H1 (cell line): ENCODE results near the gene SKAP1. TPM values are rescaled to one million over a fixed set of nuclear protein-coding genes. Genes with fewer than 3 reads are reported as not detected.

Experiments
- CTCF ChIA-PET: fragments of 300-600 bp; sonication (Branson Sonifier 250); formaldehyde crosslinking; loops from one replicate; lab custom pipeline; 2021; ENCODE audit not compliant: partially characterized antibody; lab: Charles Lee
- POLR2A ChIA-PET: fragments of 300-600 bp; sonication (Branson Sonifier 250); formaldehyde crosslinking; loops from one replicate; lab custom pipeline; 2021; ENCODE audit warnings: inconsistent platforms; ENCODE audit not compliant: partially characterized antibody; lab: Charles Lee
- DNase-seq, 2 experiments: peaks; one replicate each; pipeline versions ENCODE4 v3.0.0 to v3.0.0-alpha.2; 2010 to 2022; ENCODE audit warnings: low spot score in 2 of 2, low read depth in 1 of 2, mixed read lengths in 1 of 2
- FAIRE-seq: peaks from 2 replicates; lab custom pipeline; 2011; peaks lifted over from hg19 to GRCh38; lab: Jason Lieb, UNC
- H2AFZ ChIP-seq: 2 replicates; pipeline ENCODE4 v1.8.1; 2012; ENCODE audit warnings: low read length, inconsistent platforms
- H2AK5ac ChIP-seq: 2 replicates; pipeline ENCODE4 v1.6.1; 2013; ENCODE audit warnings: low read depth, low read length
- H2BK120ac ChIP-seq: replicated peaks from 2 replicates; pipeline ENCODE3; 2013; ENCODE audit warnings: low read depth, low read length, inconsistent platforms
- H2BK12ac ChIP-seq: 2 replicates; pipeline ENCODE4 v1.6.1; 2013; ENCODE audit warnings: low read depth, low read length
- H2BK15ac ChIP-seq: 2 replicates; pipeline ENCODE4 v1.6.1; 2013; ENCODE audit warnings: low read length
- H2BK20ac ChIP-seq: 2 replicates; pipeline ENCODE4 v1.6.1; 2013; ENCODE audit warnings: low read length
- H2BK5ac ChIP-seq: 2 replicates; pipeline ENCODE4 v1.6.1; 2013; ENCODE audit warnings: low read depth, low read length
- H3K14ac ChIP-seq: 2 replicates; pipeline ENCODE4 v1.6.1; 2013; ENCODE audit warnings: inconsistent platforms; ENCODE audit not compliant: insufficient read length
- H3K18ac ChIP-seq: 2 replicates; pipeline ENCODE4 v1.6.1; 2013; ENCODE audit warnings: low read length; ENCODE audit errors: extremely low read depth
- H3K23ac ChIP-seq: 2 replicates; pipeline ENCODE4 v1.6.1; 2013; ENCODE audit warnings: inconsistent platforms; ENCODE audit not compliant: insufficient read length
- H3K23me2 ChIP-seq: 2 replicates; pipeline ENCODE4 v1.6.1; 2013; ENCODE audit warnings: low read depth, low read length
- H3K27ac ChIP-seq: 2 replicates; pipeline ENCODE4 v1.6.1; 2011; ENCODE audit warnings: low read depth, low read length, inconsistent platforms
- H3K27me3 ChIP-seq, 4 experiments: replicated peaks in 1 of 4; 1 replicate in 1 of 4; 2 replicates in 3 of 4; pipeline versions ENCODE4 v1.6.1 to v1.8.1; 2011 to 2013; ENCODE audit warnings: low read length in 3 of 4, mild to moderate bottlenecking in 3 of 4, inconsistent platforms in 2 of 4, mixed read lengths in 2 of 4, moderate library complexity in 1 of 4; ENCODE audit not compliant: control insufficient read depth in 3 of 4, insufficient read depth in 3 of 4; ENCODE audit errors: extremely low read depth in 1 of 4
- H3K36me3 ChIP-seq, 4 experiments: 2 replicates each; pipeline versions ENCODE4 v1.6.1 to v1.8.1; 2011 to 2013; ENCODE audit warnings: mild to moderate bottlenecking in 4 of 4, low read length in 3 of 4, moderate library complexity in 2 of 4, control low read depth in 1 of 4, inconsistent platforms in 1 of 4; ENCODE audit not compliant: insufficient read depth in 4 of 4, control insufficient read depth in 2 of 4
- H3K4ac ChIP-seq: replicated peaks from 2 replicates; pipeline ENCODE3; 2013; ENCODE audit warnings: low read length, low read depth, mixed read lengths, inconsistent platforms; ENCODE audit not compliant: insufficient read length
- H3K4me1 ChIP-seq, 4 experiments: replicated peaks in 1 of 4; 1 replicate in 1 of 4; 2 replicates in 3 of 4; pipeline versions ENCODE4 v1.6.1 to v1.8.1; 2011 to 2013; ENCODE audit warnings: low read length in 3 of 4, inconsistent platforms in 2 of 4, mixed read lengths in 1 of 4; ENCODE audit not compliant: insufficient read depth in 4 of 4, control insufficient read depth in 3 of 4
- H3K4me2 ChIP-seq, 2 experiments: 2 replicates each; pipeline versions ENCODE4 v1.6.1 to v1.8.1; 2011 to 2013; ENCODE audit warnings: low read depth in 2 of 2, low read length in 2 of 2, control low read depth in 1 of 2, inconsistent platforms in 1 of 2, mild to moderate bottlenecking in 1 of 2; ENCODE audit not compliant: insufficient read depth in 1 of 2
- H3K4me3 ChIP-seq, 4 experiments: fragments of 200-600, 300-600 bp in 1 of 4; sonication (generic), shearing (Covaris generic), sonication (Bioruptor Twin) in 1 of 4; 2 replicates each; pipeline versions ENCODE4 v1.5.1 to v1.8.1; 2011 to 2016; ENCODE audit warnings: low read length in 4 of 4, low read depth in 3 of 4, control low read depth in 2 of 4, inconsistent platforms in 2 of 4, mild to moderate bottlenecking in 2 of 4, mixed read lengths in 1 of 4, moderate library complexity in 1 of 4; ENCODE audit not compliant: insufficient read depth in 2 of 4; ENCODE audit errors: extremely low read depth in 1 of 4
- H3K56ac ChIP-seq: replicated peaks from 2 replicates; pipeline ENCODE3; 2013; ENCODE audit warnings: low read depth, mild to moderate bottlenecking, mixed read lengths, low read length, inconsistent platforms; ENCODE audit not compliant: insufficient read length
- H3K79me1 ChIP-seq: 2 replicates; pipeline ENCODE4 v1.6.1; 2013; ENCODE audit warnings: low read depth, low read length, control low read depth
- H3K79me2 ChIP-seq, 2 experiments: 2 replicates each; pipeline versions ENCODE4 v1.6.1 to v1.8.1; 2012 to 2013; ENCODE audit warnings: low read length in 2 of 2, mild to moderate bottlenecking in 2 of 2, inconsistent platforms in 1 of 2; ENCODE audit not compliant: insufficient read depth in 2 of 2, control insufficient read depth in 1 of 2
- H3K9ac ChIP-seq, 4 experiments: replicated peaks in 1 of 4; 1 replicate in 1 of 4; 2 replicates in 3 of 4; pipeline versions ENCODE4 v1.6.1 to v1.8.1; 2011 to 2013; ENCODE audit warnings: low read depth in 3 of 4, low read length in 3 of 4, control low read depth in 2 of 4, mild to moderate bottlenecking in 2 of 4, moderate library complexity in 2 of 4, inconsistent platforms in 1 of 4; ENCODE audit errors: extremely low read depth in 1 of 4
- H3K9me3 ChIP-seq, 2 experiments: 2 replicates each; pipeline versions ENCODE4 v1.6.1 to v1.8.1; 2012 to 2013; ENCODE audit warnings: mild to moderate bottlenecking in 2 of 2, moderate library complexity in 2 of 2, control low read depth in 1 of 2, inconsistent platforms in 1 of 2, low read depth in 1 of 2, low read length in 1 of 2, mixed read lengths in 1 of 2; ENCODE audit not compliant: insufficient read depth in 2 of 2
- H4K20me1 ChIP-seq, 2 experiments: replicated peaks in 1 of 2; 2 replicates each; pipeline versions ENCODE3 to v1.8.1; 2011 to 2013; ENCODE audit warnings: inconsistent platforms in 2 of 2, low read length in 2 of 2, mild to moderate bottlenecking in 1 of 2; ENCODE audit not compliant: insufficient read depth in 2 of 2, control insufficient read depth in 1 of 2
- H4K5ac ChIP-seq: 2 replicates; pipeline ENCODE4 v1.6.1; 2013; ENCODE audit warnings: low read length, low read depth, mixed read lengths, inconsistent platforms; ENCODE audit not compliant: insufficient read length
- H4K8ac ChIP-seq: 2 replicates; pipeline ENCODE4 v1.8.0; 2013; ENCODE audit warnings: mild to moderate bottlenecking, moderate library complexity, low read length, inconsistent platforms; ENCODE audit not compliant: insufficient read depth; ENCODE audit errors: extremely low read depth
- H4K91ac ChIP-seq: replicated peaks from 2 replicates; pipeline ENCODE3; 2013; ENCODE audit warnings: low read length, mixed read lengths, inconsistent platforms; ENCODE audit not compliant: insufficient read length
- ATF3 ChIP-seq: IDR thresholded peaks from 2 replicates; pipeline ENCODE4 v1.6.1; 2011; ENCODE audit warnings: low read depth, mild to moderate bottlenecking, low read length; ENCODE audit not compliant: insufficient read depth
- BRCA1 ChIP-seq: IDR thresholded peaks from 2 replicates; pipeline ENCODE4 v1.6.1; 2012; ENCODE audit warnings: low read depth, low read length, improper control_type of control experiment
- CEBPB ChIP-seq: IDR thresholded peaks from 2 replicates; pipeline ENCODE4 v1.6.1; 2012; ENCODE audit warnings: low read depth, low read length
- EGR1 ChIP-seq: IDR thresholded peaks from 2 replicates; pipeline ENCODE4 v1.6.1; 2011; ENCODE audit warnings: low read depth, low read length, borderline replicate concordance
- EZH2 ChIP-seq: fragments of 200-600 bp; sonication (generic); IDR thresholded peaks from 2 replicates; pipeline ENCODE4 v1.7.1; 2012; ENCODE audit warnings: low read depth, mild to moderate bottlenecking, moderate library complexity, low read length, inconsistent platforms; ENCODE audit not compliant: severe bottlenecking
- HDAC6 ChIP-seq: IDR thresholded peaks from one replicate; pipeline ENCODE4 v1.7.1; 2012; ENCODE audit warnings: low read depth, mild to moderate bottlenecking, inconsistent platforms, low read length, moderate library complexity
- JUN ChIP-seq: IDR thresholded peaks from 2 replicates; pipeline ENCODE4 v1.6.1; 2011; ENCODE audit warnings: low read depth, mild to moderate bottlenecking, improper control_type of control experiment, low read length
- MAX ChIP-seq: IDR thresholded peaks from 2 replicates; pipeline ENCODE4 v1.6.1; 2012; ENCODE audit warnings: inconsistent platforms
- RAD21 ChIP-seq, 2 experiments: IDR thresholded peaks in 1 of 2; conservative IDR thresholded peaks in 1 of 2; 2 replicates each; pipeline ENCODE4 v1.6.1; 2011; ENCODE audit warnings: low read depth in 2 of 2, low read length in 2 of 2, improper control_type of control experiment in 1 of 2, inconsistent platforms in 1 of 2, mild to moderate bottlenecking in 1 of 2, moderate library complexity in 1 of 2
- RFX5 ChIP-seq: IDR thresholded peaks from 2 replicates; pipeline ENCODE4 v1.6.1; 2011; ENCODE audit warnings: low read depth, low read length, improper control_type of control experiment, borderline replicate concordance
- SRF ChIP-seq: IDR thresholded peaks from 2 replicates; pipeline ENCODE4 v1.6.1; 2011; ENCODE audit warnings: mild to moderate bottlenecking, low read depth, low read length, moderate library complexity
- TAF1 ChIP-seq: IDR thresholded peaks from 2 replicates; pipeline ENCODE4 v1.6.1; 2011; ENCODE audit warnings: mild to moderate bottlenecking, low read depth, low read length
- TAF7 ChIP-seq: optimal IDR thresholded peaks from 2 replicates; pipeline ENCODE3; 2011; ENCODE audit warnings: low read depth, mild to moderate bottlenecking, inconsistent platforms, low read length, moderate library complexity, borderline replicate concordance
- TEAD4 ChIP-seq: IDR thresholded peaks from 2 replicates; pipeline ENCODE4 v1.6.1; 2012; ENCODE audit warnings: low read depth, low read length, inconsistent platforms, mixed read lengths
- WGBS, 2 experiments: shearing (Covaris generic) in 1 of 2; methylation state at CpG; one replicate each; pipeline versions ENCODE4 v1.1.6 to v1.1.7; 2013 to 2015; ENCODE audit warnings: low lambda C conversion rate in 2 of 2, mixed read lengths in 2 of 2, inconsistent platforms in 1 of 2, low coverage in 1 of 2, missing lambda C conversion rate in 1 of 2; ENCODE audit not compliant: insufficient replicate concordance in 2 of 2, insufficient coverage in 1 of 2, insufficient read length in 1 of 2; ENCODE audit errors: extremely low coverage in 1 of 2, missing lambda C conversion rate in 1 of 2; 5-methylcytosine and 5-hydroxymethylcytosine counted together
- polyA plus RNA-seq, 7 experiments: library from polyadenylated mRNA; depleted of rRNA in 3 of 7; stranded (reverse) in 5 of 7; unstranded in 2 of 7; fragments of >200 nt in 5 of 7; fragments of 200-250 nt in 2 of 7; gene quantifications; 1 replicate in 5 of 7; 2 replicates in 1 of 7; 4 replicates in 1 of 7; pipeline versions ENCODE4 v1.2.1 to v1.2.3, GENCODE V29; 2011 to 2013; ENCODE audit warnings: missing spikeins in 2 of 7, mixed read lengths in 2 of 7
- total RNA-seq: library from RNA; stranded (reverse); fragmentation: NEBNext Ultra II Directional; extraction: Animal tissue kit (Norgen Biotek cat#: 25700); gene quantifications from 2 replicates; pipeline ENCODE4 v1.2.1, GENCODE V29; 2021

SKAP1 gene
- total and polyA plus RNA-seq, 2 of the 8 experiments (the other 6 are each of a cell fraction or from before 2014, with no cell fraction given), result not detected

GRCh38 chr17:48132385-48132784 is 297.6 kb downstream of the SKAP1 start:
- Histone ChIP-seq H3K4me2 (no peak overlapping the region), H3K23me2 (no peaks in the 10 kb centered on the region), H3K27ac (no peak overlapping the region), H2BK120ac (no peak overlapping the region), H2BK5ac (no peak overlapping the region), H3K4me1 (no peaks in the 10 kb centered on the region), H2BK15ac (no peak overlapping the region), H2AFZ (no peak overlapping the region), H4K5ac (no peak overlapping the region), H2BK20ac (no peak overlapping the region), H4K20me1 (no peaks in the 10 kb centered on the region), H2AK5ac (no peak overlapping the region), H3K56ac (no peak overlapping the region), H3K79me1 (no peaks in the 10 kb centered on the region), H3K9ac (no peak overlapping the region), H3K9me3 (no peaks in the 10 kb centered on the region), H3K79me2 (no peaks in the 10 kb centered on the region), H3K23ac (no peak overlapping the region), H3K14ac (no peak overlapping the region), H3K4me3 (no peak overlapping the region), H3K27me3 (no peaks in the 10 kb centered on the region), H4K8ac (no peak overlapping the region), H3K4ac (no peak overlapping the region), H4K91ac (no peak overlapping the region), H3K36me3 (no peaks in the 10 kb centered on the region), H3K18ac (no peak overlapping the region), H2BK12ac (no peak overlapping the region)
- DNase-seq (no peak), FAIRE-seq (no peak)
- POLR2A ChIA-PET, result interaction anchor here (1.0 to 1.1 kb wide), 2 partner anchors 64 to 77 kb away, joined by 3 to 6 read pairs; no protein-coding TSS in a partner anchor
- CTCF ChIA-PET, result interaction anchor here (1.2 to 7.0 kb wide), 16 partner anchors 9 to 484 kb away, joined by 3 to 69 read pairs (median 6); partner anchors contain the start of gene CDK5RAP3
- 88% methylated on average over 5 of the region's 5 CpGs; no CpG with 5 or more reads in 1 of the 2 experiments for WGBS, 2 experiments
- TF ChIP-seq EZH2 (no peak), SRF (no peak), RFX5 (no peak), TAF7 (no peak), ATF3 (no peak), HDAC6 (no peak), RAD21 (IDR thresholded peaks at IDR 0.05 in 1 of 2, conservative IDR thresholded peaks at IDR 0.05 in 1 of 2; ENCODE audit: low read depth in 2 of 2, low read length in 2 of 2) (no peak), TAF1 (no peak), CEBPB (no peak), TEAD4 (no peak), MAX (no peak), EGR1 (no peak), BRCA1 (no peak), JUN (no peak)
